ENCODE data around the gene SHANK2.
A peak's percentile ranks its signal among the peaks of the same experiment; 100 is the strongest.

Gene SHANK2

GRCh38 chr11:71268706-71269321 lies 16.4 kb upstream of the SHANK2 start:
- no peak for DNase-seq

GRCh38 chr11:71267807-71268421 lies 15.5 kb upstream of the SHANK2 start:
- DNase-seq: no peak

GRCh38 chr11:71266114-71266833 lies 13.9 kb upstream of the SHANK2 start:
- DNase-seq: no peak

GRCh38 chr11:71265559-71266092 lies 13.2 kb upstream of the SHANK2 start:
- no peak for DNase-seq

- DNase-seq: no peak
Measured at GRCh38 chr11:71263386-71263785, 11.0 kb upstream of the SHANK2 start.

GRCh38 chr11:71255800-71256479 lies 3.6 kb upstream of the SHANK2 start:
- no peak for DNase-seq

- no peak for DNase-seq
Measured at GRCh38 chr11:71255323-71255722, 2.9 kb upstream of the SHANK2 start.

GRCh38 chr11:71253794-71254193 lies 1.4 kb upstream of the SHANK2 start:
- DNase-seq: no peak

- DNase-seq: no peak
Measured at GRCh38 chr11:71252770-71253730, 673 bp upstream of the SHANK2 start.

- DNase-seq: no peak
Measured at GRCh38 chr11:71251761-71252268, 562 bp downstream of the SHANK2 start.

- no peak for DNase-seq
Measured at GRCh38 chr11:71251151-71251721, 1.1 kb downstream of the SHANK2 start.

GRCh38 chr11:71250523-71251150 lies 1.7 kb downstream of the SHANK2 start:
- DNase-seq: no peak

GRCh38 chr11:71249301-71249700 lies 3.1 kb downstream of the SHANK2 start:
- DNase-seq: no peak

- DNase-seq: no peak
Measured at GRCh38 chr11:71248656-71249055, 3.7 kb downstream of the SHANK2 start.

- DNase-seq: no peak
Measured at GRCh38 chr11:71248251-71248570, 4.2 kb downstream of the SHANK2 start.

- DNase-seq: no peak
Measured at GRCh38 chr11:71247551-71248250, 4.7 kb downstream of the SHANK2 start.

GRCh38 chr11:71246559-71246958 lies 5.8 kb downstream of the SHANK2 start:
- DNase-seq: peak; percentile 11

GRCh38 chr11:71245601-71246391 lies 6.6 kb downstream of the SHANK2 start:
- no peak for DNase-seq

- DNase-seq: no peak
Measured at GRCh38 chr11:71244116-71244810, 8.1 kb downstream of the SHANK2 start.
